Endothelial cell of umbilical vein (primary cell): ENCODE results near the gene INTS14. TPM values are rescaled to one million over a fixed set of nuclear protein-coding genes. Genes with fewer than 3 reads are reported as not detected.

Experiments
- BruUV-seq: library from RNA; stranded (reverse); fragments of 400-500 nt; replicated peaks from 2 replicates; lab custom pipeline; 2021; lab: Mats Ljungman, UMichigan
- CTCF ChIA-PET: fragments of 300-600, 350-600 bp; sonication (Branson Sonifier 250); formaldehyde crosslinking; loops from one replicate; lab custom pipeline; 2021; ENCODE audit warnings: antibody characterized with exemption, inconsistent platforms; lab: Charles Lee
- POLR2A ChIA-PET: fragments of 300-600, 350-600 bp; sonication (Branson Sonifier 250); formaldehyde crosslinking; loops from one replicate; lab custom pipeline; 2021; ENCODE audit warnings: antibody characterized with exemption, inconsistent platforms; lab: Charles Lee
- DNase-seq: peaks from one replicate; pipeline ENCODE4 v3.0.0-alpha.2; 2011; ENCODE audit warnings: low read depth, low spot score
- FAIRE-seq: peaks from 2 replicates; lab custom pipeline; 2011; peaks lifted over from hg19 to GRCh38; lab: Jason Lieb, UNC
- H2AFZ ChIP-seq: 2 replicates; pipeline ENCODE4 v1.6.0; 2012; ENCODE audit warnings: low read depth, low read length, control low read depth, inconsistent platforms
- H3K27ac ChIP-seq: 2 replicates; pipeline ENCODE4 v1.5.1; 2011; ENCODE audit warnings: low read depth, mild to moderate bottlenecking, control low read depth, low read length, moderate library complexity; ENCODE audit not compliant: insufficient read depth
- H3K27me3 ChIP-seq, 2 experiments: 2 replicates each; pipeline versions ENCODE4 v1.6.0 to v1.6.1; 2011; ENCODE audit warnings: low read length in 2 of 2, mixed read lengths in 1 of 2; ENCODE audit not compliant: control insufficient read depth in 2 of 2, insufficient read depth in 2 of 2
- H3K36me3 ChIP-seq, 2 experiments: 2 replicates in 1 of 2; 3 replicates in 1 of 2; pipeline ENCODE4 v1.5.1; 2011; ENCODE audit warnings: low read length in 2 of 2, mild to moderate bottlenecking in 1 of 2, moderate library complexity in 1 of 2; ENCODE audit not compliant: control insufficient read depth in 2 of 2, insufficient read depth in 2 of 2; ENCODE audit errors: extremely low read depth in 1 of 2
- H3K4me1 ChIP-seq: 3 replicates; pipeline ENCODE4 v1.5.1; 2011; ENCODE audit warnings: mild to moderate bottlenecking, low read length; ENCODE audit not compliant: control insufficient read depth, insufficient read depth; ENCODE audit errors: extremely low read depth
- H3K4me2 ChIP-seq: 2 replicates; pipeline ENCODE4 v1.6.1; 2011; ENCODE audit warnings: low read length, control low read depth, mixed read lengths; ENCODE audit not compliant: insufficient read depth
- H3K4me3 ChIP-seq, 3 experiments: fragments of 200-600 bp in 1 of 3; sonication (generic), shearing (Covaris generic) in 1 of 3; replicated peaks in 1 of 3; 2 replicates each; pipeline ENCODE4 v1.5.1; 2011 to 2016; ENCODE audit warnings: control low read depth in 3 of 3, low read length in 3 of 3, mild to moderate bottlenecking in 2 of 3, inconsistent platforms in 1 of 3, low read depth in 1 of 3, moderate library complexity in 1 of 3; ENCODE audit not compliant: insufficient read depth in 1 of 3
- H3K79me2 ChIP-seq: 2 replicates; pipeline ENCODE4 v1.6.0; 2012; ENCODE audit warnings: low read length, inconsistent platforms; ENCODE audit not compliant: control insufficient read depth, insufficient read depth
- H3K9ac ChIP-seq: replicated peaks from 2 replicates; pipeline ENCODE3; 2011; ENCODE audit warnings: low read length, control low read depth; ENCODE audit not compliant: insufficient read depth; ENCODE audit errors: extremely low read depth
- H3K9me1 ChIP-seq: replicated peaks from 3 replicates; pipeline ENCODE4 v1.6.0; 2011; ENCODE audit warnings: mild to moderate bottlenecking, low read length; ENCODE audit not compliant: control insufficient read depth, insufficient read depth; ENCODE audit errors: extremely low read depth
- H3K9me3 ChIP-seq: replicated peaks from 2 replicates; pipeline ENCODE4 v1.5.1; 2012; ENCODE audit warnings: low read length, inconsistent platforms; ENCODE audit not compliant: control insufficient read depth, insufficient read depth
- H4K20me1 ChIP-seq: replicated peaks from 2 replicates; pipeline ENCODE3; 2011; ENCODE audit warnings: mild to moderate bottlenecking, low read length; ENCODE audit not compliant: control insufficient read depth, insufficient read depth; ENCODE audit errors: extremely low read depth
- CTCF ChIP-seq, 2 donors: IDR thresholded peaks; 1 replicate in 1 of 2; 2 replicates in 1 of 2; pipeline ENCODE4 v1.5.1; 2011; ENCODE audit warnings: low read length in 2 of 2, mild to moderate bottlenecking in 2 of 2, moderate library complexity in 2 of 2, control low read depth in 1 of 2, inconsistent platforms in 1 of 2, low read depth in 1 of 2; ENCODE audit not compliant: insufficient read depth in 1 of 2; ENCODE audit errors: extremely low read depth in 1 of 2
- EZH2 ChIP-seq: IDR thresholded peaks from 2 replicates; pipeline ENCODE4 v1.6.1; 2012; ENCODE audit warnings: borderline replicate concordance, low read depth, mild to moderate bottlenecking, moderate library complexity, low read length, inconsistent platforms; ENCODE audit not compliant: severe bottlenecking
- FOS ChIP-seq: IDR thresholded peaks from 2 replicates; pipeline ENCODE4 v1.6.1; 2011; ENCODE audit warnings: mild to moderate bottlenecking, low read length, moderate library complexity, borderline replicate concordance; ENCODE audit not compliant: insufficient read depth
- GATA2 ChIP-seq: IDR thresholded peaks from 2 replicates; pipeline ENCODE4 v1.7.0; 2011; ENCODE audit warnings: low read depth, mild to moderate bottlenecking, moderate library complexity, mixed read lengths, low read length; ENCODE audit not compliant: insufficient read length, insufficient read depth
- JUN ChIP-seq: IDR thresholded peaks from 2 replicates; pipeline ENCODE4 v1.6.1; 2011; ENCODE audit warnings: borderline replicate concordance, low read depth; ENCODE audit not compliant: insufficient read length, insufficient read depth
- MAX ChIP-seq: IDR thresholded peaks from 2 replicates; pipeline ENCODE4 v1.6.1; 2011; ENCODE audit not compliant: insufficient read depth, insufficient read length
- MYC ChIP-seq: IDR thresholded peaks from one replicate; pipeline ENCODE4 v1.6.1; 2011; ENCODE audit warnings: mild to moderate bottlenecking, low read depth, low read length
- POLR2A ChIP-seq: IDR thresholded peaks from 2 replicates; pipeline ENCODE4 v1.6.1; 2012; ENCODE audit warnings: low read depth, mild to moderate bottlenecking, control low read depth, low read length
- POLR2AphosphoS5 ChIP-seq: IDR thresholded peaks from 2 replicates; pipeline ENCODE4 v1.6.1; 2012; ENCODE audit warnings: low read depth, mild to moderate bottlenecking, control low read depth, low read length, moderate library complexity; ENCODE audit not compliant: insufficient read depth
- dilution Hi-C: fragments of 300-500 bp; cut with MboI; formaldehyde crosslinking; loops from one replicate; pipeline ENCODE4 v1.15.0; 2019; ENCODE audit warnings: low sequenced_read_pairs; ENCODE audit not compliant: extremely low pct_ligation_motif_present
- intact Hi-C: fragments of 100-400 bp; cut with micrococcal nuclease; formaldehyde crosslinking; loops from one replicate; pipeline ENCODE4 v1.10.0; 2022
- polyA plus RNA-seq, 4 experiments: library from polyadenylated mRNA; depleted of rRNA in 3 of 4; stranded (reverse) in 3 of 4; unstranded in 1 of 4; fragments of >200 nt; gene quantifications; 2 replicates each; pipeline versions ENCODE4 v1.2.1 to v1.2.3, GENCODE V29; 2011 to 2012; ENCODE audit warnings: missing spikeins in 1 of 4
- total RNA-seq: library from RNA; stranded (reverse); gene quantifications from 2 replicates; pipeline ENCODE4 v1.2.3, GENCODE V29; 2021

INTS14 gene
- total and polyA plus RNA-seq, 2 donors (not counting 3 experiments of a cell fraction or from before 2014, with no cell fraction given): 41.7 to 52.6 TPM

GRCh38 chr15:65569728-65570127, 41.2 kb downstream of the INTS14 start:
- H3K79me2 ChIP-seq: no peaks in the 10 kb centered on the region
- CTCF ChIA-PET: interaction anchor here (1.0 to 1.3 kb wide), 2 partner anchors 21 to 263 kb away, joined by 3 read pairs; no protein-coding TSS in a partner anchor
- H3K4me1 ChIP-seq: no peaks in the 10 kb centered on the region
- no peaks in the 10 kb centered on the region for H4K20me1 ChIP-seq
- POLR2A ChIA-PET: no interaction called here
- TF ChIP-seq JUN: no peak
- TF ChIP-seq MAX: no peak
- TF ChIP-seq FOS: no peak
- no peak for TF ChIP-seq EZH2
- no peak for TF ChIP-seq MYC
- no peak for TF ChIP-seq CTCF (IDR thresholded peaks at IDR 0.05; ENCODE audit: extremely low read depth in 1 of 2, insufficient read depth in 1 of 2, low read depth in 1 of 2, low read length in 2 of 2)
- no peak for TF ChIP-seq GATA2
- TF ChIP-seq POLR2AphosphoS5: no peak
- no peak for TF ChIP-seq POLR2A
- H3K27me3 ChIP-seq: no peaks in the 10 kb centered on the region
- no peak for FAIRE-seq
- H3K9me1 ChIP-seq: no peaks in the 10 kb centered on the region
- intact Hi-C loops (no loop called here), dilution Hi-C loops (no loop called here)
- H2AFZ ChIP-seq: no peak overlapping the region
- no peak overlapping the region for H3K4me2 ChIP-seq
- DNase-seq: no peak
- no peak overlapping the region for H3K27ac ChIP-seq
- no peaks in the 10 kb centered on the region for H3K9me3 ChIP-seq
- H3K36me3 ChIP-seq: peaks cover 6 to 9% of the 10 kb centered on the region in 2 experiments
- BruUV-seq: no TSS peak
- no peak overlapping the region for H3K4me3 ChIP-seq
- no peak overlapping the region for H3K9ac ChIP-seq
